Stimulated activated CD8-positive, alpha-beta memory T cell treated with anti-CD3 and anti-CD28 coated beads, Interleukin-4, amount 100 ng/mL, for 4 hours (primary cell): ENCODE data around the gene ST14.

Experiments used
- DNase-seq, 2 donors: peaks; one replicate each; pipeline ENCODE4 v3.0.0-alpha.2; 2020; ENCODE audit warnings: low read depth in 2 of 2, low spot score in 1 of 2

The ST14 gene

DNA sequence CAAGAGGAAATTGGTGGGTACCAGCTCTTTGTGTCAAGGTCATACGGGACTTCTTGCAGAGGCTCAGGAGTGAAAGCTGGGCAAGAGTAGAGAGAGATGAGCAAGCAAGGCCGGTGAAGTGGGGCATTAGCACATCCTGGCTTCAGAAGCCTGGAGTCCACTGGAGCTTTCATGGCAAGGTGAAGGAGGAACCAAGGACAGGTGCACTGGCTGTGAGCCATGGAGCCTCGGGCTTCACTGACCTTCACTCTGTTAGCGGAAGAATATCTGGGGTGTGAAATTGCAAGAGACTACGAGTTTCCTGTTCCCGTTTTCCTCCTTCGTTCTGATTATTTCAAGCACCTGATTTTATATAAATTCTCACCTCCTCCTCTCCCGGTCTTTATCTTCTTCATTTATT is 25.9 kb upstream of the ST14 start:
- DNase-seq, result no peak

DNA sequence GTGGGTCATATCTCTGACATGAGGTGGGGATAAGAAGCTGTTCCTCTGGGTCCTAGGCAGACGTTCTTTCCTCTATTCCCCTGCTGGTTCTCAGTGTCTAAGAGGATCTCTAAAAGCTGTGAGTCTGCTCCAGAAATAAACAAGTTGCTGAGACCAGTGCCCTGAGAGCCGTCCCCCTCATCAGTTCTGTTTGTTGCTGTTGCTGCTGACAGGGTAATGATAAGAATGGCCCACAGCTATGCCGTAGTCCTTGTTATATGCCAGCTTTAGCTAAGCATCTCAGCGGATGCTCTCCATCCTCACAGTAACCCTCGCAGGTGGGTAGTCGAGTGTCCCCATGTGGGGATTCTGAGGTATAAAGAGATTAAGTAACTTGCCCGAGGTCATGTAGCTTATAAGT is 23.5 kb upstream of the ST14 start:
- no peak for DNase-seq

DNA sequence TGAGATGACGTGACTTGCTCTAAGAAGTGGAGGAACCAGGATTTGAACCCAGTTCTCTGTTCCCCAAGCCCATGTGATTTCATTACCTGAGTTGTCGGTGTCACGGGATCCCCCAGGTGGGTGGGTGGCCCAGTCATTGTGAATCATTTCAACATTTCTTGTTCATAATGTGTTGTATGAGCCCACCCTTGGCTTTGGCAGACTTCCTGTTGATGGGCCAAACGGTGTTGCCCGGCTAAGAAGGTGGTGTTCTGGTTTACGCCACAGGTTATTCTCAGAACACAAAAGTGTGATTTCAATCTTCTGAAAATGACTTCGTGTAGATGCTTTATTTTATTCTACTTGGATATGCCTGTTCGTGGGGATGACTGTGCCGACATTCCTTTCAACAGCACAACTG is 21.6 kb upstream of the ST14 start:
- DNase-seq, result no peak

DNA sequence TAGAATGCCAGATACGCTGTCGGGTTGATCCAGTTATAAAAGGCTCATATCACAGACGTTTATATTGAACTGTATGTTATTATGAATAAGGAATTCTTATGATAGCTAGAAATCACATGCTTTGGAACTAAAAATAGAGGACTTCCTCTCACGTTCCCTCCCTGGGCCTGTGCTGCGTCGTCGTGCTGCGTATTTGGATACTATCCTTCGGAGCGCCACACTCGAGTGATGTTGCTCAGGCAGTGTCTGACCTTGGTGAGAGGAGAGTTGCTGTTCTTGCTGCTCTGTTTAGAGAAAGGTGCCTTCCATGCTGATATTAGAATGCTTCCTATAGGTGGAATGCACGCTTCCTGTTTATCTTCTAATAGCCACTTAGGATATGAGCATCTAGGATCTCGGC is 20.2 kb upstream of the ST14 start:
- DNase-seq, result no peak

DNA sequence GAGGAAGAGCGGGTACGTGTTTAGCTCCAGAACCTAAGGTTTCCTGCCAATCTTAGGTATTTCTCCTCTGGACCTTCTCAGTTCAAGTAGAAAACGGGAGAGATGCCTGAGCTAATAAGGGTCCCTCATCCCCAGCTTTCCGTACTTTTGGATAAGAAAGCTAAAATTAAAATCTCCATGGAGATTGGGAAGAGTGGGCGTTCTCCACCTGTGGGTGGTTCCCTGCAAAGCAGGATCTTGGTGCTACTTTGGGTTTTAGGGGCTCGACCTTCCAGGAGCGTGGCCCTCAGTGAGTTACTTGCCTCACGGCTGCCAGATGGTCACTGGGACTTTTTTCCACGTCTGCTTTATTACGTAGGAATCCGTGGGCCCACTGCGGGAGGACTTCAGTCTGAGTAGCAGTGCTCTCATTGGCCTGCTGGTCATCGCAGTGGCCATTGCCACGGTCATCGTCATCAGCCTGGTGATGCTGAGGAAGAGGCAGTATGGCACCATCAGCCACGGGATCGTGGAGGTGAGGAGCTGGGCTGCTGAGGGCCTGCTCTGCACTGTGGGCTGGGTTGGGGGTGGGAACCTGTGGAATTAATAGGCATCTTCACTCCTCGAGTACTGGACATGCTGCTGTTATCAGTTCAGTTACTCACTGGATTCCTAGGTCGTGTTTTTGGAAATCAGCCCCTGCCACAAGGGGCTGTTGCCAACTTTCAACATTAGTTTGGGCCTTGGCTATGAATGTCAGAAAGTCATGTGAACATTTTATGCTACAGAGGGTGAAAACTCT is 17.8 kb upstream of the ST14 start:
- DNase-seq, result no peak

DNA sequence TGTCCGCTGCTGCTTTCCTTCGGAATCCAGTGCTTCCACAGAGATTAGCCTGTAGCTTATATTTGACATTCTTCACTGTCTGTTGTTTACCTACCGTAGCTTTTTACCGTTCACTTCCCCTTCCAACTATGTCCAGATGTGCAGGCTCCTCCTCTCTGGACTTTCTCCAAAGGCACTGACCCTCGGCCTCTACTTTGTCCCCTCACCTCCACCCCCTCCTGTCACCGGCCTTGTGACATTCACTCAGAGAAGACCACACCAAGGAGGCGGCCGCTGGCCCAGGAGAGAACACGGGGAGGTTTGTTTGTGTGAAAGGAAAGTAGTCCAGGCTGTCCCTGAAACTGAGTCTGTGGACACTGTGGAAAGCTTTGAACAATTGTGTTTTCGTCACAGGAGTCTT is 15.4 kb upstream of the ST14 start:
- no peak for DNase-seq

DNA sequence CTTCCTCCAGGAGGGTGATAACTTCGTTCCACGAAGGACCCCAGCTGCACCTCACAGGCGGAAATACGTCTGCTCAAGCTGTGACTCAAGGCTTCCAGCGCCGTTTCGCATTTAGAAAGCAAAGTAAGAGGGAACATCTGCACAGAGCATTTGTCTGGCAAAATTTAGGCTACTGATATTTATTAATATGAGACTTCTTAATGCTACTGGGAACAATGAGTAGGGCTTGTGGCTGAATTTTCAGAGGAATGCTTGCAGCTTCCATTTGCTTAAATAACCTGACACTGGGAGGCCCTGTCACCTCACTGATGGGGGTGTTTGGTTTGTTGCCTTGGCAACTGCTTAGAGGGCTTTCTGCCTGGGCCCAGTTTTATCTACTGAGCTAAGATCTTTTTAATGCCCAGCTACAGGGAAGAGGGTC is 14.7 kb upstream of the ST14 start:
- no peak for DNase-seq

DNA sequence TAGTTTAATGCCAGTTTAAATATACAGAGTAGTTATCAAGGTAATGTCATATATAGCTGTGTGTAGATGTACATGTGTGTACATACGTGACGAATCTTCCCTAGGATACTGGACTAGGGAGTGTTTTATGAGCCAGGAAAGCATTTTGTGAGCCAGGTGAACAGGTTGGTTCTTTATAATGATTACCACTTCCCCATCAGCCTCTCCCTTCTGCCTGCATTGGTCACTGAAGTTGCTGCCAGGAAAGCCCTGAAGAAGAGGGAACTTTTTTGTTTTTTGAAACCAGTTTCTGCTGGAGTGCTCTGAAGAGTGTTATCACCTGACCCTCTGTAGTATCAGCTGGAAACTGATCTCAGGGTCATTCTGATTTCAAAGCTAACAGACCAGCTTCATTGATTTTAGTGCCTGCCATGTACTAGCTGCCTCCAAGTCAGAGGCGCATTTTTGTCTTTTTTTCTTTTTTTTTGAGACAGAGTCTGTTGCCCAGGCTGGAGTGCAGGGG is 14.2 kb upstream of the ST14 start:
- no peak for DNase-seq

DNA sequence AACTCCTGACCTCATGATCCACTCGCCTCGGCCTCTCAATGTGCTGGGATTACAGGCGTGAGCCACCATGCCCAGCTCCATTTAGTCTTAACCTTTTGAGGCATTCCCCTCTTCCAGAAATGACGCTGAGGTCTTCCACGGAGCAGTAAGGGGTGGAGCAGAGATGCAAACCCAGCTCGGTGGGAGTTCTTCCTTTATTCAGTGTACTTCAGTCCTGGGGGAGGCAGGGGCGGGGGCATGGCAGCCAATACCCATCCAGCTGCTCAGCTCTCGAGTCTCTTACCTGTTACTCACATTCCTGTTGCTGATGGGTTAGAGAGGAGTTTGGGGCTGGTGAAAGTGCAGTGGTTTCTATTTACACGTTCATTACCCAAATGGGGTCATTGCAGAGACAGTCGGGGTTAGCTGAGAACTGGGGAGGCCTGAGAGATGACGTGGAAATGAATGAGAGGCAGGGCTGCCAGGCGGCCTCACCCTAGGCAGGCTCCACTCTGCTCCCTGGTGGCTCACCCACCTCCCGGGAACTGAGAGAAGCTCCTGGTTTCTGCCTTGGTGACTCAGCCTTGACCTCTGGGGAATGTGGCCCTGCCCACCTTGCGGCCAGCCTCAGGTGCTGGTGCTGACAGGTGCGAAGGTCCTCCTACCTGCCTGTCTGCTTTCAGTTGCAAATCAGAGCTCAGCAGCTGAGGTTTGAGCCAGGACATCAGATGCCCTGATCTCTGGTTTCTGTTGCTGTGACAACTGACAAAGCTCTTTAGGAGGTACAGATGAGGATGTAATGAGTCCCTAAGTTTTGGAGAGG is 13.4 kb upstream of the ST14 start:
- DNase-seq, result no peak

DNA sequence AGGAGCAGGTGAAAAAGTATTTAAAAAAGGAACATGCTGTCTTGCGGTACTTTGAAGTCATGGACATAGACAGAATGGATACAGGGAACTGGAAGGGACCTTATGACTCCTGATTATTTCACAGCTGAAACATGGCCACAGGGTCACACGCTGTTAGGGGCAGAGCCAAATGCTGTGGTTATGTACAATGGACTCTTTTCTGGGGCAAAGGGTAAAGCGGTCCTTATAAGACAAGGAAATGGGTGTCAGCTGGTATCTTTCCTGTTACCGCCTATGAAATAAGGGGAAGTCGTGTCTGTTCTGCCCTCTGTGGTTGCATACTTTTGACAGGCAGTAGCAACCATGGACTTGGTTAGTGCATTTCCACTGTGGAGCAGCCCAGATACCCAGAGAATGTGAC is 12.8 kb upstream of the ST14 start:
- DNase-seq, result no peak

DNA sequence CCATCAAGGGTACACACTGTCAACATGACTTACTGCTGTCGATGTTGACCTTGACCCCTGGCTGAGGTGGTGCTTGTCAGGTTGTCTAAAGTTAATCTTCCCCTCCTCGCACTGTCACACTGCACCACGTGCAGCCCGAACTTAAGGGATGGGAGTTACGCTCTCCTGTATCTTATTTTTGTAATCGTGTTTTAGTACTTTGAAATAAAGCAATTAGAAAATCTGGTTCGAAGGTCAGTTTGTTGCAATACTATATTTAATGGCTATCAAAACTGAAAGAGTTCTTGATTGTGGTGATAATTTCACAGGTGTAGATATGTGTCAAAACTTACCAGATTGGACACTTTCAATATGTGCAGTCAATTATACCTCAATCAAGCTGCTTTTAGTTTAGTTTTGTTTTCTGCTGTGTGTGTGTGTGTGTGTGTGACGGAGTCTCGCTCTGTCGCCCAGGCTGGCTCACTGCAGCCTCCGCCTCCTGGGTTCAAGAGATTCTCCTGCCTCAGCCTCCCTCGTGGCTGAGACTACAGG is 10.7 kb upstream of the ST14 start:
- DNase-seq, result no peak

DNA sequence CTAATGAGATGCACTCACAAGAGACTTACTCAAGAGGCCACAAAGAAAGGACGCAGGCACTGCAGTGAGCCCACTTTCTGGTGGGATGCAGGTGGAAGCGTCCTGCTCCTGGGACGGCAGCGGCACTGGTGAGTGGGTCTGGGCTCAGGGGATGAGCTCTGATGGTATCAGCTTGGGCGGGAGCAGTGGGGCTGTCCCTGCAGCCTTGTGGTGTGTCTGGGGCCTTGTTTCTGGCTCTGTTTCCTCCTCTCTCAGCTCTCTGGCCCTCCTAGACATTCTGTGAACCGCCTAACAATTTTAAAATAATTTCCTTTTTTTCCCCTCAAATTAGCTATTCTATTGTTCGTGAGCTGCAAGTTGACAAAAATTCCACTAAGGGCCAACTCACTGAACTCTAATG is 8.8 kb upstream of the ST14 start:
- no peak for DNase-seq

DNA sequence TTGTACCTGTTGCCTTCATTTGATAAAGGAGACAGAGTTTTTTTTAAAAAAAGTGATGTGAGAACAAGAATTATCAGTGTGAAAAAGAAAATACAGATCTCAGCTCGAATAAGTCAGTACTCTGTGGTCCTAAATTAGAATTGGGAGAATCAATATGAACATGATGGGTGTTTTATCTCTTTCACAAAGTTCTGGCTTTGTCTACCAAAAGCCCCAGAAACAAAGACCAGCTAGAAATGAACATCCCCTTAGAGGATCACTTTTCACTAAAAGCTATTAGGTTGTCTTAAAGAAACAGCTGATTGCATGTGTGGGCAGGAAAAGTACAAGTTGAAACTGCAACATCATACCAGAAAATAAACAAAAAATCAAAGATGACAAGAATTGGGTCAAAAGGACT is 8.4 kb upstream of the ST14 start:
- no peak for DNase-seq

DNA sequence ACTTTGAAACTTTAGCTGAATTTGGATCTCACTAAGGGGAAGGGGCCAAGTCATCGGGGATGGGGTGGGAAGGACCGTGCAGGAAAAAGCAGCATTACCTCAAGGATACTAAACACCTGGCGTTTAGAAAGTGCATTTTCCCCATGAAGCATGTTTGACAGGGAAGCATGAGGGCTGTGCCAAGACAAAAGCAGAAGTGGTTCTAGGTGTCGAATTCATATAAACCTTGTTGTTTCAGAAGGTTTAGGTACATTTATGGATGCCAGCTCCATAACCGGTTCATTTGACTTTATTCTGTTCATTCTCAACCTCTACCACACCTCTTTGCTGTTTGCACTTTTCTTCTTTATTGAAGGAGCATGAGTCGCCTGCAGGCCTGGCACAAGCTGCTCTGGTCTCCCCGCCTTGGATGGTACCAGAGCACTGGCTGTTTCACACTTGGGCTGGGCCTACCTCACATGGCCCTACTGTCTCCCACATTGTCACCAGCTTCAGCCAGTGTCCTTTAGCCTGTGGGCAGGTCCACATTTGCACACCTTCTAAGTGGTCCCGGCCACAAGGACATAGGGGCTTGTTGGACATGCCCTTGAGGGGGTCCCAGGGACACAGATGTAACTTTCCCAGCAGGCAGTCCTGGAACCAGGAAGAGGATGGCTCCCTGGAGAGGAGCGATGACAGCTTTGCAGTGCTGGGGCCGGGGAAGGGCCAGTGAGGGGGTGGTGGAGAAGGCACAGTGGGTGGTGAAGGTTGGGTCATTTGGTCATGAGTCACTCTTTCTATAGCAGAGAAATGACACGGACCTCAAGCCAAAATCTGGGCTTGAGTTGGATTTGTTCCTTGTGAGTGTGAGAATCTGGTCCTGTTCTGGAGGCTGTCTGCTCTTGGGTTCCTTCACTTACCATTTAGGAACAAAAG is 3.2 kb upstream of the ST14 start:
- DNase-seq, result no peak

DNA sequence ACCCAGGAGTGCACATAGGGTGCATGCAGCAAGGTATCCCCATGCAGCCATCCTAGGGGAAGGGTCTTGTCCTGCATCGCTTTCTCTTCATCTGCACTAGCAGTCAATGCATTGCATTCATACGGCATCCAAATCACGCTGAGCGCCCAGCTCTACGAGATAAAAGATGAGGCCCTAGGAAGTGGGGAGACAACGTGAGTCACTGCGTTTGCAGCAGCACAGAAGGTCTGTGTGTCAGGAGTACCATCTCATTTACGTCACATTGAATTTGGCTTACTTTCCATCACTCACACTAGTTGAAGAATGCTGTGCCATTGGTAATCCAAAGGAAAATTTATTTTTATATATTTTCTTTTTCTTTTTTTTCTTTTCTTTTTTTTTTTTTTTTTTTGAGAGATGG is 2.5 kb upstream of the ST14 start:
- no peak for DNase-seq

DNA sequence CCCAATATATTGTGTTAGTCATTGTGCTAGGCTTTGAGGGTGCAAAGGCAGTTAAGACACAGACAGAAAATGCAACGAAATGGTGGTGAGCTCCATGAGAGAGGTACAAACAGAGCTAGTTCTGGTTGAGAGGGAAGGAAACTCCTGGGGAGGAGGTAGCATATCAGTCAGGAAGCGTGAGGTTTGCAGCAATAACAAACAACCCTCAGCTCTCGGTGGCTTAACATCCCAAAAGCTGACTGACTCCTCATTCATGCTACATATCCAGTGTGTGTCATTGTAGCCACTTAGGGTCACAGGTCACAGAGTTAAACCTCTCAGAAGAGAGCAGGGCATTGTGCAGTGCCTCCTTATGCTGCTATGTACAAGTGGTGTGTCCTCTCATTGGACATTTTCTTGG is 1.7 kb upstream of the ST14 start:
- no peak for DNase-seq

DNA sequence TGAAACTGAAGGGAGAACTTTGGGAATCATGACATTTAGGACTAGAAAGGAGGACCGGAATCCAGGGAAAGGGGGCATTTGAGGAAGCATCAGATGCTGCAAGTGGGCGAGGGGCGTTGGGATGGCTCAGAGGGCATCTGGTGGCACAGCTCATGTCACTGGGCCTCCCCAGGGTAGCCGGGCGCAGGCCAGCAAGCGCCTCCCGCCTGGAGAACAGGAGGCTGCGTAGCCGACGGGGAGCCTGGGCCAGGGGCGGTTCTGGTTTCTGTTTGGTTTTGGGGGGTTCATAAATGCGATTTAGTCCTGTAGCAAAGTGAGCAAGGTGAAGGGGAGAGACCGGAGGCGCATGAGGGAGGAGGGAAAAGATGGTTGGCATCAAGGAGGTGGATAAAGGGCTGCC is 443 bp upstream of the ST14 start:
- DNase-seq, result no peak

DNA sequence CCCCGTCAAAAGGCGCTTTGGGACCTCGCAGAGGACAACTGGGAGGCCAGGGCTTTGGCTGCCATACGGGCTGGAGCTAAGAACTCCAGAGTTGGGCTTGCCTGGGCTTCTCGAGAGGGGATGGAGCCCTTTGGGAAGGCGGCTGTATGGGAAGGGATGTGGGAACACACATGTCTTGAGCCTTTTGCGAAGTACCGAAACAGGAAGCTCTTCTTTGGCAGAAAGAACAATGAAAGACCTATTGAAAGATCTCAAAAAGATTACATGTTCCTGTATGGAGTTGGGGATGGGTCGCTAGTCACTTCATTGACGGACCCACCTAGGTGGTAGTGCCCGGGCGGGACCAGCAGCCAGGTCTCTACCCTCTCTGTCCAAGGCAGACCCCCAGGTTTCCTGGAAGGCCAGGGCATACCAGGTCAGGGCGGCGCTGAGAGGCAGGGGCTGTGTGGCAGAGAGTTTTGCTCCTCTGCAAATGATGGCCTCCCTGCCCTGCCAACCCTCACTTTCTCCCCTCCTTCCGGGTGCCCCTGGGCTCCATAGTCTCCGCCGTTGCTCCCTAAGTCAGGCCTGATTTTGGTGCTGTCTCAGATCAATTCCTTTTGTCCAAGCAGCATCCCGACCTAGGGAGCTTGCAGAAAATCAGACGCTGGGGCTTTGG is 1.0 kb downstream of the ST14 start:
- no peak for DNase-seq

DNA sequence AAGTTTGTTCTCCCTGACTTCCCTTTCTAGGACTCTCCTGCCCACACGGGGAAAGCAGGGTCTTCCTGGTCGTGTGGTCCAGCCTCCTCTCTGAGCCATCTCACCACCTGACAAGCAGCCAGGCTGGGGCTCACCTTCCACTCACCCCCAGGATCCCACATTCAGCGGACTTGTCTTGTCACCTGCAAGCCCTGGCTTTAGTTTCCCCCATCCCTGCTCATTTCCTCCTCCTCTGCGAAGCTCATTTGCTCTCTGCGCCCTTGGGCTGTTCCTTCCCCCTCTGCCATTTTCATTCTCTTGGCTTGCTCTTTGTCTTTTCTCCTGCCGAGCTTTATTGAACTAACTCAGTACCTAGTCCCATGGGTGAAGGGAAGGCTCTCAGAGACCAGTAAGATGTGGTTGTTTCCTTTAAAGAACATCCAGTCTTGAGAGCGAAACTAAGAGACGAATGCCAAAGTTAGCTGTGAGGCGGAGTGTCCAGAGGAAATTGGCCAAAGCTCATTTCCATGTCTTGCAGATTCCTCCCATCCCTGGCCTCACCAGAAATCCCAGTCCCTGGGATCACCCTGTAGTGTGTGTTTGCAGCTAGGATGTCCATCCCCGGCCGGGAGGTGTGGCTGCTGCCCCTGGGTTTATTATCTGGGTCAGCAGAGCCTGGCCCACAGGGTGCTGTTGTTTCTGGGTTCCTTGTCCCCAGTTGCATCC is 2.0 kb downstream of the ST14 start:
- no peak for DNase-seq

DNA sequence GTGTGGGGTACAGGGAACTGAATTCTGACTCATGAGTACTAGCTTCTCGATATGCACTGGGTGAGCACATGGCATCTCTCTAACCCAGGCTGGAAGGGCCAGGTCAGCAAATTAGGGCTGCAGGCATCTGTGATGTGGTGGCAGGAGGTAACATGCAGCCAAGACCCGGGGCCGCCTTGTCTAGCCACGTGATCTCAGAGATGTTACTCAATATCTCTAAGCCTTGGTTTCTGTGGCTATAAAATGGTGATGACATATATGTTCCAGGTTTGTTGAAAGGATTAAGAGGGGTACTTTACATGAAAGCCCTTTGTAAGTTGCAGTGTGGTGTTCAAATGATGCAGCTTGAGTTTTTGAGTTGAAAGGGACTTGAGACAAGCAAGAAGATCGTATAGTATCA is 3.2 kb downstream of the ST14 start:
- DNase-seq, result no peak
